Fibroblast of gingiva (primary cell): ENCODE measurements around the gene GPR162.
A peak's percentile ranks its signal among the peaks of the same experiment; 100 is the strongest.

Source experiments
- DNase-seq: peaks from one replicate; pipeline ENCODE4 v3.0.0-alpha.2; 2011; ENCODE audit warnings: low read depth

Gene GPR162, protein sequence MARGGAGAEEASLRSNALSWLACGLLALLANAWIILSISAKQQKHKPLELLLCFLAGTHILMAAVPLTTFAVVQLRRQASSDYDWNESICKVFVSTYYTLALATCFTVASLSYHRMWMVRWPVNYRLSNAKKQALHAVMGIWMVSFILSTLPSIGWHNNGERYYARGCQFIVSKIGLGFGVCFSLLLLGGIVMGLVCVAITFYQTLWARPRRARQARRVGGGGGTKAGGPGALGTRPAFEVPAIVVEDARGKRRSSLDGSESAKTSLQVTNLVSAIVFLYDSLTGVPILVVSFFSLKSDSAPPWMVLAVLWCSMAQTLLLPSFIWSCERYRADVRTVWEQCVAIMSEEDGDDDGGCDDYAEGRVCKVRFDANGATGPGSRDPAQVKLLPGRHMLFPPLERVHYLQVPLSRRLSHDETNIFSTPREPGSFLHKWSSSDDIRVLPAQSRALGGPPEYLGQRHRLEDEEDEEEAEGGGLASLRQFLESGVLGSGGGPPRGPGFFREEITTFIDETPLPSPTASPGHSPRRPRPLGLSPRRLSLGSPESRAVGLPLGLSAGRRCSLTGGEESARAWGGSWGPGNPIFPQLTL

DNA sequence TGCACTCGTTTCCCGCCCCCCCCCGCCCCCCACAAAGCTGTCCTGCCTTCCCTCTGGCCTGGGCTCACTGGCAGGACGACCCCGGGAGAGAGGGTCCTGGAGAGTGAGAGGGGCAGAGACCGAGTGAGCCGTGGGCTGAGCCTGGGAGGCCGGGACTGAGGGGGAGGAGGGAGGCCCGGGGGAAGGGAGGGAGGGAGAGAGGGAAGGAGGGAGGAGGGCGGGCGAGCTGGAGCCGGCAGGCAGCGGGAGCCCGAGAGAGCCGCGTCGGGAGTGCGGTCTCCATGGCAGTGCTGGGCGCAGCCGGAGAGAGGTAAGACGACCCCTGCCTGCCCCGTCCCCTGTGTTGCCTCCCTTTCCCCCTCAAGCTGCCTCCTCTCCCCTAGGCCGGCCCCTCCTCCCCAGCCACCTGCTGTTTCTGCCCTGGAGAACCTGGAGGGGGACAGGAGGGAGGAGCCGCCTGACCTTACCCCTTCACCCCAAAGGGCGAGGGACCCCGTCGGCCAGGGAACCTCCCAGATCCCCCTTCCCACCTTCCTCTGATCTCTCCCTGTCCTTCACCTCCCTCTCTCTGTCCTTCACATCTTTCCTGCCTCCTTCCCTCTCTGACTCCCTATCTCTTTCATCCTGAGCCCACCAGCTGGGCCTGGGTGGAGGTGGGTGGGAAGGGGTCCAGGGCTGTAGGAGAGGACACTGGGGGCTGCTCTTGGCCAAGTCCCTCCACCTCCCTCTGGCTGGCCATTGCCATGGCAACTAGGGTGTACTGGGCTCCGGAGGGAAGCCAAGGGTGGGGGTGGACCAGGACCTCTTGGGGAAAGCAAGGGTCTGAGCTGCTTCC, at the start of gene GPR162:
TSS of gene GPR162 (plus strand) at position 231 of the 835 bp plus-strand sequence. CDS start 2,078 bp downstream, outside the sequence.
- DNase-seq: peak; percentile 35

DNA sequence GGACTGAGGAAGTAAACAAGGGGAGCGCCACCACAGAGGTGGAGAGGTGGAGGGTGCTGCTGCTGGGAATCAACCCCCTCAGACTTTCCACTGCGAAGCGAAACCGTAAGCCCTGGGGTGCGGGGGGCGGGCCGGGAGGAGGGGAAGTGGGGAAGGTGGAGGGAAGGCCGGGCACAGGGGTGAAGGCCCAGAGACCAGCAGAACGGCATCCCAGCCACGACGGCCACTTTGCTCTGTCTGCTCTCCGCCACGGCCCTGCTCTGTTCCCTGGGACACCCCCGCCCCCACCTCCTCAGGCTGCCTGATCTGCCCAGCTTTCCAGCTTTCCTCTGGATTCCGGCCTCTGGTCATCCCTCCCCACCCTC, 49.3 kb upstream of the GPR162 start, which contains the start of gene LAG3:
TSS of gene LAG3 (plus strand) at position 190 of the 365 bp plus-strand sequence. CDS start 333 bp downstream, outside the sequence.
- no peak for DNase-seq

DNA sequence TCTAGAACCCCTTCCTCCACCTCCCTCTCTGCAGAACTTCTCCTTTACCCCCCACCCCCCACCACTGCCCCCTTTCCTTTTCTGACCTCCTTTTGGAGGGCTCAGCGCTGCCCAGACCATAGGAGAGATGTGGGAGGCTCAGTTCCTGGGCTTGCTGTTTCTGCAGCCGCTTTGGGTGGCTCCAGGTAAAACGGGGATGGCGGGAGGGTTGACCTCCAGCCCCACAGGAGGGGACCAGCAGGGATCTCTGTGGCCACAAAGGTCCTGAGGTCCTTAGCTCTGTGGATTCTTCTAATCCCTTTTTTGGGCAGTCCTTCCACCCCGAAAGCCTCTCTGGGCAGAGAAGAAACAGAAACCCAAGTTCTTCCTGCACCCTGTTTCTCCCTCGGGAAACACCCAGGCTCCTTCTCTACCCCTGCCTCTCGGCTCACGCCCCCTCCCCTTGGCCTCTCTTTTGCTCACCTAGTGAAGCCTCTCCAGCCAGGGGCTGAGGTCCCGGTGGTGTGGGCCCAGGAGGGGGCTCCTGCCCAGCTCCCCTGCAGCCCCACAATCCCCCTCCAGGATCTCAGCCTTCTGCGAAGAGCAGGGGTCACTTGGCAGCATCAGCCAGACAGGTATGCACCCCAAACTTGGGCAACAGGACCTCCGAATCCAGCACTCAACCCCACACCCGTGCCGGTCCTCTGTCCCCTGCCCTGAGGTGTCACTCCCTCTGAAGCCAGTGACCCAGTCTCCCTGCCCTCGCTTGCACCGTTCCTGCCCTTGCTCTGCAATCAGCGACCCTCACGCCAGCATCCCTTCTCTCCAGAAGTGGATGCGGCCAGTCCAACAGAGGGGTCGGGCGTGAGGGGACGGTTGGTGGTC, 48.7 kb upstream of the GPR162 start:
- no peak for DNase-seq

DNA sequence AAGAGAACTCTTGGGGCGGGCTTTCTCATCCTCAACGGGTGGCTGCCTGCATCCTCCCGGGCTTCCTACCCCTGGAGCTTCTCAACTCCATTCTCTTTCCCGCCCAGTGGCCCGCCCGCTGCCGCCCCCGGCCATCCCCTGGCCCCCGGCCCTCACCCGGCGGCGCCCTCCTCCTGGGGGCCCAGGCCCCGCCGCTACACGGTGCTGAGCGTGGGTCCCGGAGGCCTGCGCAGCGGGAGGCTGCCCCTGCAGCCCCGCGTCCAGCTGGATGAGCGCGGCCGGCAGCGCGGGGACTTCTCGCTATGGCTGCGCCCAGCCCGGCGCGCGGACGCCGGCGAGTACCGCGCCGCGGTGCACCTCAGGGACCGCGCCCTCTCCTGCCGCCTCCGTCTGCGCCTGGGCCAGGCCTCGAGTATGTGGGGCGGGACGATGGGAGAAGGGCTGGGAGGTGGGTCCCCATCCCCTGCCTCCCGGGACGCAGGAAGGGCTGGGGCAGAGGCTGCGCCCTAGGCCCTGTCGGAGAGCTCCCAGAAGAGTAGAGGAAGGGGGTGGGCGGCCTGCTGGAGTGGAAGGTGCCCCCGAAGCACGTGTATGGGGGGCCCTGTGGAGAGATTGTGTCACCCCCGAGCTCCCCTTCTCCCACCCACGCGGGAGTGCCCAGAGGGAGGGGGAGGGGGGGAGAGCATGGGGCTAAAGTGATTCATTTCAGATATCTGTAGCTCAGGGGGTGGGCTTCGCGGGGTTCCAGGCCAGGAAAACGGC, 47.9 kb upstream of the GPR162 start:
- no peak for DNase-seq

DNA sequence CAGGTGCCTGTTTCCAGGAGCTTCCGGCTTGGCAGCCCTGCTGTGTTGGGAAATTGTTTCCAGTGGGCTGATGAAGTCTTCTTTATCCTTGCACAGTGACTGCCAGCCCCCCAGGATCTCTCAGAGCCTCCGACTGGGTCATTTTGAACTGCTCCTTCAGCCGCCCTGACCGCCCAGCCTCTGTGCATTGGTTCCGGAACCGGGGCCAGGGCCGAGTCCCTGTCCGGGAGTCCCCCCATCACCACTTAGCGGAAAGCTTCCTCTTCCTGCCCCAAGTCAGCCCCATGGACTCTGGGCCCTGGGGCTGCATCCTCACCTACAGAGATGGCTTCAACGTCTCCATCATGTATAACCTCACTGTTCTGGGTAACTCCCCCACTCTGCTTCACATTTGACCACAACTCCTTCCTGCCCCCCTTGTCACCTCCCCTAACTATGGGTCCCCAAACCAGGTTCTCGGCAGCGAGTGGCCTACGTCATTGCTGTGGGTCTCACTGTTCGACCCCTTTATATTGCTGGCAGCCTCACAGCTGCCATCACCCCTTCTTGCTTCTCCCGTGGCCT, 47.0 kb upstream of the GPR162 start:
- DNase-seq: no peak

DNA sequence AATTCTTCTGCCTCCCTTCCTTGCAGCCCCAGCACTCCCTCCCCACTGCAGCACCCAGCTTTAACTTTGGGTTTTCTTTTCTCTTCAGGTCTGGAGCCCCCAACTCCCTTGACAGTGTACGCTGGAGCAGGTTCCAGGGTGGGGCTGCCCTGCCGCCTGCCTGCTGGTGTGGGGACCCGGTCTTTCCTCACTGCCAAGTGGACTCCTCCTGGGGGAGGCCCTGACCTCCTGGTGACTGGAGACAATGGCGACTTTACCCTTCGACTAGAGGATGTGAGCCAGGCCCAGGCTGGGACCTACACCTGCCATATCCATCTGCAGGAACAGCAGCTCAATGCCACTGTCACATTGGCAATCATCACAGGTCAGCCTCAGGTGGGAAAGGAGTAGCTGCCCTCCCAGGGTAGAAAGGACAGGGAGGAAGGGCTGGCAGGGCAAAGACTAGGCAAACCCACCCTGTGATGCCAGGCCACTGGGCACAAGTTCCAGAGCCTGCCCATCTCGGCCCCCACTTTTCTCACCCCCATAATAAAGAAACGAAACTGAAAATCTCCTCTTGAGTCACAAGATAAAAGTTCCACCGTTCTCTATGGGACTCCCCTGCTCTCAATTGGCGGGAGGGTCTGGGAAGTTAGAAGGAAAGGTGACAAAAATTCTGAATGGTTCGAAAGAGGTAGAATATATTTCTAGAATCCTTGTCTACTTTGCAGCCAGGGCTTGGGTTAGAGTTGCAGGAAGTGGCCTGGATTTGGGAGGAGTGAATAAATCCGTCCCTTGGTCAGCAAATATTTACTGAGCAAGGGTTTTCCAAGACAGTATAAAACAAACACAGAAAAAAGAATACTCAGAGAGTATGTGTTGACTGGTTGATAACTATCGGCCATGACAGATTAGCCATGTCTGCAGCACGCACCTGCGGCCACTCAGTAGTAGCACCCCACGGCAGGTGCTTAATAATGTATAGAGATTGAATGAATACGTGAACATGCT, 46.1 kb upstream of the GPR162 start:
- DNase-seq: no peak

DNA sequence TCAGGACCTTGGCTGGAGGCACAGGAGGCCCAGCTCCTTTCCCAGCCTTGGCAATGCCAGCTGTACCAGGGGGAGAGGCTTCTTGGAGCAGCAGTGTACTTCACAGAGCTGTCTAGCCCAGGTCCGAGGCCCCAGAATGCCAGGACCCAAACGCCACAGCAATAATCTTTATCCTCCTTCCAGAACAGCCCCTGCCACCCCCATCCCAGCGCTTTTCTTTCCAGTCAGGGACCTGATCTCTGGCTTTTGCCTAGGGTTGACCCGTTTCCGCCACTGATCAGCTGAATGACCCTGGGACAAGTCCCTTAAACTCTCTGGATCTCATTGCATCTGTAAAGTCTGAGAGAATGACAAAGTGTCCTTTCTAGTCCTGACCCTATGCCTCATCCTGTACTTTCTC, 44.2 kb upstream of the GPR162 start:
- no peak for DNase-seq

DNA sequence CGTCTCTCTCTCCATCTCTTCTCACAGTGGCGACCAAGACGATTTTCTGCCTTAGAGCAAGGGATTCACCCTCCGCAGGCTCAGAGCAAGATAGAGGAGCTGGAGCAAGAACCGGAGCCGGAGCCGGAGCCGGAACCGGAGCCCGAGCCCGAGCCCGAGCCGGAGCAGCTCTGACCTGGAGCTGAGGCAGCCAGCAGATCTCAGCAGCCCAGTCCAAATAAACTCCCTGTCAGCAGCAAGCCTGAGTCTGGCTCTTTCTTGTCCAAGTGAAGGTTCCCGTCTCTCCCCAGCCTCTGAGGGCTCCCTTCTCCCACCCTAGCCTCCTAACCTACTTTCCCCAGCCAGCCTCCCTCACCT, 43.4 kb upstream of the GPR162 start:
- DNase-seq: peak; percentile 41

DNA sequence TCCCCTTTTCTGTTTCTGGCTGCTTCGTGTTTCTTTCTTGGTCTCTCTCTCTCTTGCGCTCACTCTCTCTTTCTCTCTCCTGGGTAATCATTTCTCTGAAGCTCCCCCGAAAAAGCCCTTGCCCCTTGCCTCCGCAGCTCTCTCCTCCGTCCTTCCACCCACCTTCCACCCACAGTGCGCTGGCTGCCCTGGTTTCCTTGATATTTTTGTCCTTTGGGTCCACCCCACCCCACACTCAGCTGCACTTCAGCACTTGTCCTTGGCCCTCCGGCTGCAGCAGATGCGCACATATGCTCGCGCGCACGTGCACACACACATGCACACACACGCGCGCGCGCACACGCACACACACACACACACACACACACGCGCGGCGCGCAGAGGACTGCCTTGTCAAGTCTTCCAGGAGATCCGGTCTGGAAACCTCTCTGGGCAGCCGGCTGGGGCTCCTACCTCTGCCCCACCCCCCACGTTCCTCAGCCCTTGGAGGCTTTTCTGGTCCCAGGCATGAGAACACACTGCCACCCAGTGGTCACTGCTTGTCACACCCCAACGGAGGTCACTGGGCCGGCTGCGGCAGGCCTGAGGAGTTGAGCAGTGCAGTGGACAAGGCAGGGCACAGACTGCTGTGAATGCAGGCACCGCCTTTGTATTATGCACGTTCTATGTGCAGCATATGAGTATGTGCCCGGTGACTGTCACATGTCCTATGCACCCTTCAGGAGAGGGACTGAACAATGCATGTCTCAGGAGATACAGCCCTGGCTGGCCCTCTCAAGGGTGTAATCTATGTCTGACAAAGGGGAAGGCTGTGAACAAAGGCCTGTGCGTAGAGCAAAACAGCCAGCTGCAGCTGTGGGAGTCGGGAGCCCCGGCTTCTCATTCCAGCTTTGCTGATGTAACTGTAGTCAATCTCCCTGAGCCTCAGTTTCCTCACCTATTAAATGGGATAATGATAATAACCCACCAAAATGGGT, 42.8 kb upstream of the GPR162 start:
- DNase-seq: peak; percentile 88

DNA sequence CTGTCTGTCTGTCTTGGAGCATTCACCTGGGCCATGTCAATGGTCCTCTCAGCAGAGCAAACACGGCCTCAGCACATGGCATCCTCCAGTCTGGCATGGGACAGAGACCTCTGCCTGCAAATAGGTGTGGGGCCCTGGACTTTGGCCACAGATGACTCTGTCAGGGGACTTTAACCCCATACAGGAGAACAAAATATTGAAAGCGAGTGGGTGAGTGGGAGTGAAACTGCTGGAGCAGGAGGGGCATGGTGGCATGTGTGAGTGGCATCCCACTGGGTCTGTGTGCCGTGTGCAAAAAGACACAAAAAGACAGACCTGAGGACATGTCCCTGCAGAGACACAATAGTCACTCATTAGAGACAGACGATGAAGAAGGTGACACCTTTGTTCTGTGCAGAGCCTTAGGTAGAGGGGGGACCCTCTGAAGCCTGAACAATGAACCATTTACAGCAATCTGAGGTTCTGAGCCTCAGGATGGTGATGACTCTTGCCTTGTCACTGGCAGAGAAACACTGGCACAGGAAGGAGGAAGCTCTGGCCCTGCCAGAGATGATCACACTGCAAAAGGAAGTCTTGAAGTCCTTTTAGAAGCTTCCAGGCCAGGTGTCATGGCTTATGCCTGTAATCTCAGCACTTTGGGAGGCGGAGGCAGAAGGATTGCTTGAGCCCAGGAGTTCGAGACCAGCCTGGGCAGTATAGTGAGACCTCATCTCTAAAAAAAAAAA, 41.8 kb upstream of the GPR162 start:
- no peak for DNase-seq

DNA sequence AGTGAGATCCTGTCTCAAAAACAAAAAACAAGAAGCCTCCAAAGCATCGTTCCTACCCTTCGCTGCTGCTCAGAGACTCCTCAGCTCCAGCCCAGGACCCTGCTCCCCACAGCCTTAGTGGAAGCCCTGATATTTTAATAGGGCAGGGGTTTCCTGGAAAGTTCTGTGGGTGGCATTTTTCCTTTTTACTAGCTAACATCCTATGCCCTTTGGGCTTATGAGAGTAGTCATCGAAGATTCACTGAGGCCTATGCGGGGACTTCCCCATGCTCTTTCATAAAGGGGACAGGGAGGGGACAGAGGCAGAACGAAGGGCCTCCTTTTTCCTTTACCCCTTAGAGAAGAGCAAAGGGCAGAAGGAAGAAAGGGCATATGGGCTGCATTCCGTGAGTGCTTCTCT, 41.0 kb upstream of the GPR162 start:
- no peak for DNase-seq

DNA sequence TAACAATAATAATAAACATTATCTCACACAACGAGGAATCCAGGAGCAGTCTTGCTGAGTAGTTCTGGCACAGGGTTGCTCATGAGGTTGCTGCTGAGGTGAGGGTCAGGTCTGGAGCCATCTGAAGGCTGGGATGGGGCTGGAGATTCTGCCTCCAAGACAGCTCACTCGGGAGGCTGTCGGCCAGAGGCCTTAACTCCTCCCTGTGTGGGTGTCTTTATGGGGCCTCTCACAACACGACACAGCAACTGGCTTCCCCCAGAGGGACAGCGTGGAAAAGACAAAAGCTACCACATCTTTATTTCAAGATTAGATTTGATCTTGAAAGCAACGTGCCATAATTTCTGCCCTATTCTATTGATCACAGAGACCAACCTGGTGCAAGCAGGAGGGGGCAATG, 39.5 kb upstream of the GPR162 start:
- DNase-seq: no peak

DNA sequence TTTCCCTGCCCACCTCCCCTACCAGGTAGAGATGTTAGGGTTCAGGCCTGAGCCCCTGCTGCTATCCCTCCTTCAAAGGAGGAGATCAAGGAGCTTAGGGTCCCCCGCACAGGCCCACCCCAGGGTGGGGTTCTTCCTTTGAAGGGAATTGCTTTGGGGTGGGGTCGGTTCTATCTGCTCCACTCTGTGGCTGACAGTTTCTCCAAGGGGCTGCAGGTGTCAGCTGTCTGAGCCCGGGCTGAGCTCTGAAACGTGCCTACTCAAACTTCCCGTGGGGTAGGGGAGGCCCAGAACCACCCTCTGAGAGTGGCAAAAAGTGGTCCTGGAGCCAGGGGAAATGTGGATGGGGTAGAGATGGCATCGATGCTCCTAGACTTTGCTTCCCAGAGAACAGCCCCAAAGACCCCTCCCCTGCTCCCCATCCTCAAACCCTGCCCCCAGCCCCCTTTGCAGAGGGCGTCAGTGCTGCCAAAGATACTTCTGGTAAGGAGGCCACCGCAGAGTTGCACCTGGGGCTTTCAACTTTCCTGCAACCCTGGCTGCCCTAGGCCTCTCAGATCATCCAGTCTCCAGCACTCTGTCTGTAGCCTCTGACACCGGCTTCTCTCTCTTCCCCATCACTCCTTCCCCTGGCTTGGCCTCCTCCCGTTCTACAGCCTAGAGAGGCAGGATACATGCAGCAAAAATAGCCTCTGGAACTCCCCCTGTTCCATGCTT, 38.6 kb upstream of the GPR162 start:
- DNase-seq: no peak

DNA sequence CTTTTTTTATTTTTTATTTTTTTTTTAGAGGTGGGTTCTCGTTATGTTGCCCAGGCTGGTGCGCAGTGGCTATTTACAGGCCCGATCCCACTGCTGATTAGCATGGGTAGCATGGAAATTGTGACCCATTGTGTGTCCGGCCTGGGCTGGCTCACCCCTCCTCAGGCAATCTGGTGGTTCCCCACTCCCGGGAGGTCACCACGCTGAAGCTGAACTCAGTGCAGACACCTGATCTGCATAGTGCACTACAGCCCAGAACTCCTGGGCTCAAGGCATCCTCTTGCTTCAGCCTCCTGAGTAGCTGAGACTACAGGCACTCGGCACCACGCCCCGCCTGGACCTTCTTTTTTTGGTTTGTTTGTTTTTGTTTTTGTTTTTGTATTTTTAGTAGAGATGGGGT, 37.8 kb upstream of the GPR162 start:
- DNase-seq: no peak

DNA sequence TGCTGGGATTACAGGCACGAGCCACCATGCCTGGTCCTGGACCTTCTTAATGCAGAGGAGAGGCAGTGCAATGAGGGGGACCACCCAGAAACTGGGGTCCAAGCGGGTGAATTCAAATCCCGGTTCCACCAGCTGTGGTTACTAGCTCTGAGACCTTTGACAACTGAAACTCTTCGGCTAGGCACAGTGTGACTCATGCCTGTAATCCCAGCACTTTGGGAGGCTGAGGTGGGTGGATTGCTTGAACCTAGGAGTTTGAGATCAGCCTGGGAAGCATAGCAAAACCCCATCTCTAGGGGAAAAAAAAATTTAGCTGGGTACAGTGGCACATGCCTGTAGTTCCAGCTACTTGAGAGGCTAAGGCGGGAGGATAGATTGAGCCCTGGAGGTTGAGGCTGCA, 37.3 kb upstream of the GPR162 start:
- no peak for DNase-seq

DNA sequence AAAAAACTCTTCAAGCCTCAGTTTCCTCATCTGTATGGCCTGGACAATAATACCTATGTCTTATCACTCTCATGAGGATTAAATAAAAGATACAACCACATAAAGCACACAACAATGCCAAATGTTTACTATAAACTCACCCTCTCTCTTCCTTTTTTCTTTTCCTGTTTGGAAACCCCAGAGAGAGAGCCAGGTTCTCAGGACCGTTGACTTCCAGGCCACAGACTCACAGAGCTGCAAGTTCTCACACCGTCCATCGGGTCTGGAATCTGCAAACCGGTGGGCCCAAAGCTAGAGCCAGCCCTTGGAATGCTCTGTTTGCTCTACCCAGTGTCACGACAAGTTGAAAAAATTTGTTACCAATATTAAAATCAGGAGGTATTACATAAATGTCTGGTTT, 36.9 kb upstream of the GPR162 start:
- DNase-seq: no peak
